Tibial nerve (tissue), 4 donors: Measurements from ENCODE around the gene FAM107B. TPM values are rescaled to one million over a fixed set of nuclear protein-coding genes. Genes with fewer than 3 reads are reported as not detected.

Experiments used
- DNase-seq, 2 donors: peaks; one replicate each; pipeline ENCODE4 v3.0.0-alpha.2; 2019; ENCODE audit warnings: low spot score in 2 of 2
- H3K27ac ChIP-seq, 4 donors: fragments of 200-600 bp; sonication (generic) in 3 of 4; one replicate each; pipeline ENCODE4 v1.5.1; 2017 to 2019; ENCODE audit warnings: mild to moderate bottlenecking in 1 of 4
- H3K27me3 ChIP-seq, 2 donors: fragments of 200-600 bp; sonication (generic) in 1 of 2; one replicate each; pipeline versions ENCODE4 v1.5.1 to v1.6.0; 2017 to 2019
- H3K36me3 ChIP-seq, 3 donors: fragments of 200-600 bp; sonication (generic); one replicate each; pipeline ENCODE4 v1.5.1; 2018 to 2019
- H3K4me1 ChIP-seq, 4 donors: fragments of 200-600 bp; sonication (generic) in 3 of 4; one replicate each; pipeline ENCODE4 v1.5.1; 2017 to 2019
- H3K4me3 ChIP-seq, 4 donors: fragments of 200-600 bp; sonication (generic) in 3 of 4; one replicate each; pipeline ENCODE4 v1.5.1; 2017 to 2019; ENCODE audit warnings: mild to moderate bottlenecking in 1 of 4, moderate library complexity in 1 of 4
- H3K9me3 ChIP-seq, 4 donors: fragments of 200-600 bp; sonication (generic) in 3 of 4; one replicate each; pipeline ENCODE4 v1.5.1; 2017 to 2019
- EP300 ChIP-seq, 2 donors: sonication (generic); formaldehyde crosslinking; IDR thresholded peaks; one replicate each; pipeline ENCODE4 v1.6.1; 2017; ENCODE audit warnings: antibody characterized with exemption in 2 of 2, mild to moderate bottlenecking in 1 of 2
- POLR2A ChIP-seq, 2 donors: fragments of 450-650 bp; IDR thresholded peaks; one replicate each; pipeline ENCODE4 v1.6.1; 2017; ENCODE audit warnings: antibody characterized with exemption in 2 of 2, mild to moderate bottlenecking in 2 of 2, moderate library complexity in 2 of 2
- WGBS, 2 donors: methylation state at CpG; one replicate each; pipeline ENCODE4 v1.1.5; 2018; 5-methylcytosine and 5-hydroxymethylcytosine counted together
- total RNA-seq, 4 donors: library from RNA; depleted of rRNA; stranded (reverse); fragments of >200 nt; gene quantifications; one replicate each; pipeline ENCODE4 v1.1.0, GENCODE V29; 2016
- TF ChIP-seq, protein P1 (sequence below), 5 experiments: fragments of 200-600 bp in 3 of 5; fragments of 450-650 bp in 2 of 5; sonication (generic) in 3 of 5; IDR thresholded peaks; one replicate each; pipeline ENCODE4 v1.5.1; 2016 to 2019; ENCODE audit warnings: antibody characterized with exemption in 5 of 5, mild to moderate bottlenecking in 3 of 5, moderate library complexity in 2 of 5

FAM107B gene
- total RNA-seq, 4 donors from 2014 or later: 9.8 to 26.7 (median 16.9) TPM

DNA sequence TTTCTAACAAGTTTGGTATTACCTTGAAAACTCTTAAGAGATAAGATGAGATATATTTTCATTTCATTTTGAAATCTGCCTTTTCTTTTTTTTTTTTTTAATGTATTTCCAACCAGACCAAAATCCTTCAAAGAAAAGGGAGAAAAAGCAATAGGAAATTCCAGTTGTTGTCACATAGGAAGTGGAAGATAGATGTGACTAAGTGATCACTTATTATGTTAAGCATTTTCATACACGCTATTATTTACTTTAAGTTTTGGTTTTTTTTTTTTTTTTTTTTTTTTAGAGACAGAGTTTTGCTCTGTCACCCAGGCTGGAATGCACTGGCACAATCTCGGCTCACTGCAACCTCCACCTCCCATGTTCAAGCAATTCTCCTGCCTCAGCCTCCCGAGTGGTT, 246.8 kb downstream of the FAM107B start:
- Histone ChIP-seq H3K27me3 (no peaks in the 10 kb centered on the region), H3K36me3 (peaks cover 0 to 24% (median 5%) of the 10 kb centered on the region in 3 donors), H3K4me1 (no peaks in the 10 kb centered on the region), H3K9me3 (no peaks in the 10 kb centered on the region), H3K4me3 (no peak overlapping the region), H3K27ac (no peak overlapping the region)
- 73 to 90% methylated on average over 3 of the region's 3 CpGs for WGBS, 2 donors
- TF ChIP-seq POLR2A (IDR thresholded peaks at IDR 0.05): no peak
- TF ChIP-seq, protein P1, sequence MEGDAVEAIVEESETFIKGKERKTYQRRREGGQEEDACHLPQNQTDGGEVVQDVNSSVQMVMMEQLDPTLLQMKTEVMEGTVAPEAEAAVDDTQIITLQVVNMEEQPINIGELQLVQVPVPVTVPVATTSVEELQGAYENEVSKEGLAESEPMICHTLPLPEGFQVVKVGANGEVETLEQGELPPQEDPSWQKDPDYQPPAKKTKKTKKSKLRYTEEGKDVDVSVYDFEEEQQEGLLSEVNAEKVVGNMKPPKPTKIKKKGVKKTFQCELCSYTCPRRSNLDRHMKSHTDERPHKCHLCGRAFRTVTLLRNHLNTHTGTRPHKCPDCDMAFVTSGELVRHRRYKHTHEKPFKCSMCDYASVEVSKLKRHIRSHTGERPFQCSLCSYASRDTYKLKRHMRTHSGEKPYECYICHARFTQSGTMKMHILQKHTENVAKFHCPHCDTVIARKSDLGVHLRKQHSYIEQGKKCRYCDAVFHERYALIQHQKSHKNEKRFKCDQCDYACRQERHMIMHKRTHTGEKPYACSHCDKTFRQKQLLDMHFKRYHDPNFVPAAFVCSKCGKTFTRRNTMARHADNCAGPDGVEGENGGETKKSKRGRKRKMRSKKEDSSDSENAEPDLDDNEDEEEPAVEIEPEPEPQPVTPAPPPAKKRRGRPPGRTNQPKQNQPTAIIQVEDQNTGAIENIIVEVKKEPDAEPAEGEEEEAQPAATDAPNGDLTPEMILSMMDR (IDR thresholded peaks at IDR 0.05): no peak
- TF ChIP-seq EP300 (IDR thresholded peaks at IDR 0.05): no peak
- no peak for DNase-seq

DNA sequence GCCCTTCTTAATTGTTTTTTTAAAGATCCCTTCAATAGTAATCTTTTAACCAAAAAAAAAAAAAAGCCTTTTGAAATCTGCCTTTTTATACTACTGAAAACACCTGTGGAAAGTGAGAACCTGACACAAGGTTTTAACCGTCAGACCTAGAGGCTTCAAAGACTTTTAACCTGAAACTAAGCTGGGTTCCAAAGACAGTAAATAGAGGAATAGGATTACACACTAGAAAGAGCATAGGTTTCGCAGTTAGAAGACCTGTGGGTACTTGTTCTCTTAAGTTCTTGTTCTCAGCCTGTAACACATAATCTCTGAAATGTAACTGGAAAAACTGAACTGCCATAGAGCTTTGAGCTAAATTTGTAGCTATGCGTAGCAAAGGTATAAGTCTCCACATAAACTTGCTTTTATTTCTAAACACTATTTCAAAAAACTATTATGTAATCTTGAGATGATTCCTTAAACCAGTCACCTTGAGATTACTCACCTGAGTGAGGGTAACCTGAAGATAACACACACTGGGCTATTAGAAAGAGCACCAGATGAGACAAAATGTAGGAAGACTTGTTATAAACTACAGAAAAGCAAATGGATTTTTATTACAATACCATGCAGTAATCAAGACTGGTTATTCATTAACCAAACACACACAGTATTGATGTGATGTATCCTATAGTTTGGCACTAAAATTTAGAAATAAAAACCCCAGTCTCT, 247.4 kb downstream of the FAM107B start:
- 95 to 99% methylated on average over 3 of the region's 3 CpGs for WGBS, 2 donors
- H3K4me1 ChIP-seq: no peaks in the 10 kb centered on the region

DNA sequence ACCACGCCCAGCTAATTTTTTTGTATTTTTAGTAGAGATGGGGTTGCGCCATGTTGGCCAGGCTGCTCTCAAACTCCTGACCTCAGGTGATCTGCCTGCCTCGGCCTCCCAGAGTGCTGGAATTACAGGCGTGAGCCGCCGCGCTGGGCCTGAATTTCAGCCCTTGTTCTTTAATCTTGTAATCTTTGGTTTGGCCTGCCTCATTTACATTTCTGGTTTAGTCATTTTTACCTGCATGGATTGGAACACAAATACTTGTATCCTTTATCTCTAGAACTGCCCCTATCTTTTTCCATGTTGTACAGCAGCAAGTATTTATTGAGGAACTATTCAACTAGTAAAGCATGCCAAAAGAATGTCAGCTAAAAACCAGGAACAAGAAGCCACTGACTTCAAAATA, 248.4 kb downstream of the FAM107B start:
- WGBS, 2 donors: 88 to 93% methylated on average over 7 of the region's 7 CpGs

More for the DNA sequence above, 247.4 kb downstream of the FAM107B start:
- Histone ChIP-seq H3K4me3 (no peak overlapping the region), H3K27me3 (no peaks in the 10 kb centered on the region), H3K36me3 (peaks cover 0 to 24% (median 5%) of the 10 kb centered on the region in 3 donors), H3K9me3 (no peaks in the 10 kb centered on the region), H3K27ac (no peak overlapping the region)
- no peak for DNase-seq
- TF ChIP-seq EP300 (IDR thresholded peaks at IDR 0.05): no peak
- TF ChIP-seq POLR2A (IDR thresholded peaks at IDR 0.05): no peak
- TF ChIP-seq, protein P1 (IDR thresholded peaks at IDR 0.05): no peak

DNA sequence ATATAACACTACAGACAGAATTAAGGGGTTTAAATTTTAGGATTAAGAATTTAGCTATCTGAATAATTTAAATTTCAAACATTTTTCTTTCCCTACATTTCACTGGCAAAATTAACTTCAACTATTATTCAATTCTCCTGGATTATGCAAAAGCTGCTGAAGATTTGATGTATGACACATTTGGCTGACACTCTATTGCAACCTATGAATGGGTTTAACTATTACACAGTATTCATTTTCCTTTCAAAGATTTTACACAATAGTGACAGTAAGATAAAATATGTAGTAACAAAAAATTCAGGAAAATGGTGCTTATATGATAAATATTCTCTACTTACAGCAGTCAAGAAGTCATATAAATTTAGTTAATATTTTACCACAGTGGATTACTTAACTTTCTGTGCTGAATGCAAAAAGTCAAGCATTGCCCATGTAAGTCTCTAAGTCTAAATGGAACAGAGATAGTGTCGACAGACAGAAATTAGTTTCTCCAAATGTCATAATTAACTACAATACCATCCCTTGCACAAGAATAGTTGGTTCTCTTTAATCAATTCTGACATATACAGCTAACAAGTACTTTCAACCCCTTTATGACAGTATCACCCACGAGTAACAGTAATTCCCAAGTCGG, 249.9 kb downstream of the FAM107B start:
- 94 to 96% methylated on average over 3 of the region's 3 CpGs for WGBS, 2 donors
- TF ChIP-seq POLR2A (IDR thresholded peaks at IDR 0.05) (no peak), EP300 (IDR thresholded peaks at IDR 0.05) (no peak)
- TF ChIP-seq, protein P1 (IDR thresholded peaks at IDR 0.05): no peak

More for the DNA sequence above, 248.4 kb downstream of the FAM107B start:
- TF ChIP-seq EP300 (IDR thresholded peaks at IDR 0.05) (no peak), POLR2A (IDR thresholded peaks at IDR 0.05) (no peak)
- TF ChIP-seq, protein P1 (IDR thresholded peaks at IDR 0.05): no peak
- Histone ChIP-seq H3K27me3 (no peaks in the 10 kb centered on the region), H3K4me1 (no peaks in the 10 kb centered on the region), H3K9me3 (no peaks in the 10 kb centered on the region), H3K36me3 (peaks cover 0 to 33% (median 8%) of the 10 kb centered on the region in 3 donors), H3K4me3 (no peak overlapping the region), H3K27ac (no peak overlapping the region)
- no peak for DNase-seq

DNA sequence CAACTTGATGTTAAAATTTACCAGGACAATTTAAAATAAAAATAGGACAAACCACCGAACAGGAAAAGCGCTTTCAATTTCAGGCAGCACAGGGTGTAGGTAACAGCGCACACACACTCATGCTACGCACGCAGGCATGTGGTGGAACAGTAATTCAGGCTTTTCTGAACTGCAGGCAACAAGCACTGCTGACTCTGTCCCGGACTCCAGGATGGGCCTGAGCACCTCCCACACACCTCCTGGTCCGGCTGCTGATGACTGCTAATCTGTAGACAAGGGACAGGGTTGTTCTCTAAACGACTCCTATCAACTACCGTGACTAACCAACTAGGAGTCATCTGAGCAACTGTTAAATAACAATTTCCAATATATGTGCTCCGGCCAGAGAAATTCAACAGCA, 251.4 kb downstream of the FAM107B start:
- WGBS, 2 donors: 83 to 85% methylated on average over 10 of the region's 10 CpGs
- Histone ChIP-seq H3K27ac (no peak overlapping the region), H3K4me1 (no peaks in the 10 kb centered on the region), H3K36me3 (peaks cover 0 to 29% (median 5%) of the 10 kb centered on the region in 3 donors), H3K4me3 (no peak overlapping the region), H3K27me3 (no peaks in the 10 kb centered on the region), H3K9me3 (no peaks in the 10 kb centered on the region)
- TF ChIP-seq, protein P1 (IDR thresholded peaks at IDR 0.05): no peak
- TF ChIP-seq POLR2A (IDR thresholded peaks at IDR 0.05): no peak
- TF ChIP-seq EP300 (IDR thresholded peaks at IDR 0.05): no peak
- DNase-seq: no peak

More for the DNA sequence above, 249.9 kb downstream of the FAM107B start:
- no peak for DNase-seq
- Histone ChIP-seq H3K9me3 (no peaks in the 10 kb centered on the region), H3K27ac (no peak overlapping the region), H3K27me3 (no peaks in the 10 kb centered on the region), H3K36me3 (peaks cover 0 to 40% (median 9%) of the 10 kb centered on the region in 3 donors), H3K4me1 (no peaks in the 10 kb centered on the region), H3K4me3 (no peak overlapping the region)
